H1 (cell line): Measurements from ENCODE around the gene EMX1. TPM values are rescaled to one million over a fixed set of nuclear protein-coding genes. Genes with fewer than 3 reads are reported as not detected.
A peak's percentile ranks its signal among the peaks of the same experiment; 100 is the strongest.

Experiments used
- CTCF ChIA-PET: fragments of 300-600 bp; sonication (Branson Sonifier 250); formaldehyde crosslinking; loops from one replicate; lab custom pipeline; 2021; ENCODE audit not compliant: partially characterized antibody; lab: Charles Lee
- POLR2A ChIA-PET: fragments of 300-600 bp; sonication (Branson Sonifier 250); formaldehyde crosslinking; loops from one replicate; lab custom pipeline; 2021; ENCODE audit warnings: inconsistent platforms; ENCODE audit not compliant: partially characterized antibody; lab: Charles Lee
- DNase-seq, 2 experiments: peaks; one replicate each; pipeline versions ENCODE4 v3.0.0 to v3.0.0-alpha.2; 2010 to 2022; ENCODE audit warnings: low spot score in 2 of 2, low read depth in 1 of 2, mixed read lengths in 1 of 2
- FAIRE-seq: peaks from 2 replicates; lab custom pipeline; 2011; peaks lifted over from hg19 to GRCh38; lab: Jason Lieb, UNC
- H2AFZ ChIP-seq: 2 replicates; pipeline ENCODE4 v1.8.1; 2012; ENCODE audit warnings: low read length, inconsistent platforms
- H2AK5ac ChIP-seq: 2 replicates; pipeline ENCODE4 v1.6.1; 2013; ENCODE audit warnings: low read depth, low read length
- H2BK120ac ChIP-seq: replicated peaks from 2 replicates; pipeline ENCODE3; 2013; ENCODE audit warnings: low read depth, low read length, inconsistent platforms
- H2BK12ac ChIP-seq: 2 replicates; pipeline ENCODE4 v1.6.1; 2013; ENCODE audit warnings: low read depth, low read length
- H2BK15ac ChIP-seq: 2 replicates; pipeline ENCODE4 v1.6.1; 2013; ENCODE audit warnings: low read length
- H2BK20ac ChIP-seq: 2 replicates; pipeline ENCODE4 v1.6.1; 2013; ENCODE audit warnings: low read length
- H2BK5ac ChIP-seq: 2 replicates; pipeline ENCODE4 v1.6.1; 2013; ENCODE audit warnings: low read depth, low read length
- H3K14ac ChIP-seq: 2 replicates; pipeline ENCODE4 v1.6.1; 2013; ENCODE audit warnings: inconsistent platforms; ENCODE audit not compliant: insufficient read length
- H3K18ac ChIP-seq: 2 replicates; pipeline ENCODE4 v1.6.1; 2013; ENCODE audit warnings: low read length; ENCODE audit errors: extremely low read depth
- H3K23ac ChIP-seq: 2 replicates; pipeline ENCODE4 v1.6.1; 2013; ENCODE audit warnings: inconsistent platforms; ENCODE audit not compliant: insufficient read length
- H3K23me2 ChIP-seq: 2 replicates; pipeline ENCODE4 v1.6.1; 2013; ENCODE audit warnings: low read depth, low read length
- H3K27ac ChIP-seq: 2 replicates; pipeline ENCODE4 v1.6.1; 2011; ENCODE audit warnings: low read depth, low read length, inconsistent platforms
- H3K27me3 ChIP-seq, 4 experiments: replicated peaks in 1 of 4; 1 replicate in 1 of 4; 2 replicates in 3 of 4; pipeline versions ENCODE4 v1.6.1 to v1.8.1; 2011 to 2013; ENCODE audit warnings: low read length in 3 of 4, mild to moderate bottlenecking in 3 of 4, inconsistent platforms in 2 of 4, mixed read lengths in 2 of 4, moderate library complexity in 1 of 4; ENCODE audit not compliant: control insufficient read depth in 3 of 4, insufficient read depth in 3 of 4; ENCODE audit errors: extremely low read depth in 1 of 4
- H3K36me3 ChIP-seq, 4 experiments: 2 replicates each; pipeline versions ENCODE4 v1.6.1 to v1.8.1; 2011 to 2013; ENCODE audit warnings: mild to moderate bottlenecking in 4 of 4, low read length in 3 of 4, moderate library complexity in 2 of 4, control low read depth in 1 of 4, inconsistent platforms in 1 of 4; ENCODE audit not compliant: insufficient read depth in 4 of 4, control insufficient read depth in 2 of 4
- H3K4ac ChIP-seq: replicated peaks from 2 replicates; pipeline ENCODE3; 2013; ENCODE audit warnings: low read length, low read depth, mixed read lengths, inconsistent platforms; ENCODE audit not compliant: insufficient read length
- H3K4me1 ChIP-seq, 4 experiments: replicated peaks in 1 of 4; 1 replicate in 1 of 4; 2 replicates in 3 of 4; pipeline versions ENCODE4 v1.6.1 to v1.8.1; 2011 to 2013; ENCODE audit warnings: low read length in 3 of 4, inconsistent platforms in 2 of 4, mixed read lengths in 1 of 4; ENCODE audit not compliant: insufficient read depth in 4 of 4, control insufficient read depth in 3 of 4
- H3K4me2 ChIP-seq, 2 experiments: 2 replicates each; pipeline versions ENCODE4 v1.6.1 to v1.8.1; 2011 to 2013; ENCODE audit warnings: low read depth in 2 of 2, low read length in 2 of 2, control low read depth in 1 of 2, inconsistent platforms in 1 of 2, mild to moderate bottlenecking in 1 of 2; ENCODE audit not compliant: insufficient read depth in 1 of 2
- H3K4me3 ChIP-seq, 4 experiments: fragments of 200-600, 300-600 bp in 1 of 4; sonication (generic), shearing (Covaris generic), sonication (Bioruptor Twin) in 1 of 4; 2 replicates each; pipeline versions ENCODE4 v1.5.1 to v1.8.1; 2011 to 2016; ENCODE audit warnings: low read length in 4 of 4, low read depth in 3 of 4, control low read depth in 2 of 4, inconsistent platforms in 2 of 4, mild to moderate bottlenecking in 2 of 4, mixed read lengths in 1 of 4, moderate library complexity in 1 of 4; ENCODE audit not compliant: insufficient read depth in 2 of 4; ENCODE audit errors: extremely low read depth in 1 of 4
- H3K56ac ChIP-seq: replicated peaks from 2 replicates; pipeline ENCODE3; 2013; ENCODE audit warnings: low read depth, mild to moderate bottlenecking, mixed read lengths, low read length, inconsistent platforms; ENCODE audit not compliant: insufficient read length
- H3K79me1 ChIP-seq: 2 replicates; pipeline ENCODE4 v1.6.1; 2013; ENCODE audit warnings: low read depth, low read length, control low read depth
- H3K79me2 ChIP-seq, 2 experiments: 2 replicates each; pipeline versions ENCODE4 v1.6.1 to v1.8.1; 2012 to 2013; ENCODE audit warnings: low read length in 2 of 2, mild to moderate bottlenecking in 2 of 2, inconsistent platforms in 1 of 2; ENCODE audit not compliant: insufficient read depth in 2 of 2, control insufficient read depth in 1 of 2
- H3K9ac ChIP-seq, 4 experiments: replicated peaks in 1 of 4; 1 replicate in 1 of 4; 2 replicates in 3 of 4; pipeline versions ENCODE4 v1.6.1 to v1.8.1; 2011 to 2013; ENCODE audit warnings: low read depth in 3 of 4, low read length in 3 of 4, control low read depth in 2 of 4, mild to moderate bottlenecking in 2 of 4, moderate library complexity in 2 of 4, inconsistent platforms in 1 of 4; ENCODE audit errors: extremely low read depth in 1 of 4
- H3K9me3 ChIP-seq, 2 experiments: 2 replicates each; pipeline versions ENCODE4 v1.6.1 to v1.8.1; 2012 to 2013; ENCODE audit warnings: mild to moderate bottlenecking in 2 of 2, moderate library complexity in 2 of 2, control low read depth in 1 of 2, inconsistent platforms in 1 of 2, low read depth in 1 of 2, low read length in 1 of 2, mixed read lengths in 1 of 2; ENCODE audit not compliant: insufficient read depth in 2 of 2
- H4K20me1 ChIP-seq, 2 experiments: replicated peaks in 1 of 2; 2 replicates each; pipeline versions ENCODE3 to v1.8.1; 2011 to 2013; ENCODE audit warnings: inconsistent platforms in 2 of 2, low read length in 2 of 2, mild to moderate bottlenecking in 1 of 2; ENCODE audit not compliant: insufficient read depth in 2 of 2, control insufficient read depth in 1 of 2
- H4K5ac ChIP-seq: 2 replicates; pipeline ENCODE4 v1.6.1; 2013; ENCODE audit warnings: low read length, low read depth, mixed read lengths, inconsistent platforms; ENCODE audit not compliant: insufficient read length
- H4K8ac ChIP-seq: 2 replicates; pipeline ENCODE4 v1.8.0; 2013; ENCODE audit warnings: mild to moderate bottlenecking, moderate library complexity, low read length, inconsistent platforms; ENCODE audit not compliant: insufficient read depth; ENCODE audit errors: extremely low read depth
- H4K91ac ChIP-seq: replicated peaks from 2 replicates; pipeline ENCODE3; 2013; ENCODE audit warnings: low read length, mixed read lengths, inconsistent platforms; ENCODE audit not compliant: insufficient read length
- ASH2L ChIP-seq: fragments of 200-600, 300-600 bp; sonication (generic); IDR thresholded peaks from one replicate; pipeline ENCODE4 v1.7.1; 2017; ENCODE audit warnings: low read length
- KDM4A ChIP-seq: IDR thresholded peaks from one replicate; pipeline ENCODE4 v1.7.1; 2012; ENCODE audit warnings: low read depth, mild to moderate bottlenecking, moderate library complexity, low read length, inconsistent platforms; ENCODE audit not compliant: severe bottlenecking
- WGBS, 2 experiments: shearing (Covaris generic) in 1 of 2; methylation state at CpG; one replicate each; pipeline versions ENCODE4 v1.1.6 to v1.1.7; 2013 to 2015; ENCODE audit warnings: low lambda C conversion rate in 2 of 2, mixed read lengths in 2 of 2, inconsistent platforms in 1 of 2, low coverage in 1 of 2, missing lambda C conversion rate in 1 of 2; ENCODE audit not compliant: insufficient replicate concordance in 2 of 2, insufficient coverage in 1 of 2, insufficient read length in 1 of 2; ENCODE audit errors: extremely low coverage in 1 of 2, missing lambda C conversion rate in 1 of 2; 5-methylcytosine and 5-hydroxymethylcytosine counted together
- polyA plus RNA-seq, 7 experiments: library from polyadenylated mRNA; depleted of rRNA in 3 of 7; stranded (reverse) in 5 of 7; unstranded in 2 of 7; fragments of >200 nt in 5 of 7; fragments of 200-250 nt in 2 of 7; gene quantifications; 1 replicate in 5 of 7; 2 replicates in 1 of 7; 4 replicates in 1 of 7; pipeline versions ENCODE4 v1.2.1 to v1.2.3, GENCODE V29; 2011 to 2013; ENCODE audit warnings: missing spikeins in 2 of 7, mixed read lengths in 2 of 7
- total RNA-seq: library from RNA; stranded (reverse); fragmentation: NEBNext Ultra II Directional; extraction: Animal tissue kit (Norgen Biotek cat#: 25700); gene quantifications from 2 replicates; pipeline ENCODE4 v1.2.1, GENCODE V29; 2021

EMX1 gene
- total and polyA plus RNA-seq, 2 of the 8 experiments (the other 6 are each of a cell fraction or from before 2014, with no cell fraction given): 2.4 to 4.9 TPM

- FAIRE-seq: no peak
- no peak for TF ChIP-seq ASH2L
- TF ChIP-seq KDM4A: peak; percentile 10
- CTCF ChIA-PET: interaction anchor here (1.2 to 25.6 kb wide), 17 partner anchors 10 to 226 kb away, joined by 3 to 490 read pairs (median 7); partner anchors contain the start of gene EMX1
Observed at GRCh38 chr2:72950558-72951255, 33.4 kb downstream of the EMX1 start.

More at GRCh38 chr2:72950558-72951255, 33.4 kb downstream of the EMX1 start:
- Histone ChIP-seq H2BK120ac (peak overlapping the region; percentile 99), H2BK12ac (peak overlapping the region; percentile 100), H3K4me2 (peak overlapping the region; percentile 31 to 53; a peak in 2 of 4 replicates), H3K18ac (peak overlapping the region; percentile 90), H3K4ac (peak overlapping the region; percentile 98), H3K79me2 (no peaks in the 10 kb centered on the region), H4K20me1 (no peaks in the 10 kb centered on the region), H3K27ac (peak overlapping the region; percentile 71), H2BK15ac (0 out of 2 replicates have a peak overlapping the region, but pooled peaks have one; percentile 61), H4K5ac (peak overlapping the region; percentile 45), H2AK5ac (peak overlapping the region; percentile 91), H3K9ac (no peak overlapping the region; a peak in 1 of 7 replicates), H3K23me2 (no peaks in the 10 kb centered on the region), H3K79me1 (no peaks in the 10 kb centered on the region; the same call in 1 of the 2 replicates), H3K9me3 (no peaks in the 10 kb centered on the region), H4K8ac (no peak overlapping the region; the same call in 1 of the 2 replicates), H3K23ac (no peak overlapping the region), H2BK5ac (peak overlapping the region; percentile 99; the same call in 1 of the 2 replicates), H3K4me3 (no peak overlapping the region), H3K4me1 (peaks cover 3 to 23% (median 17%) of the 10 kb centered on the region in 4 experiments), H3K56ac (peak overlapping the region; percentile 97), H2AFZ (no peak overlapping the region), H2BK20ac (peak overlapping the region; percentile 99), H4K91ac (peak overlapping the region; percentile 100), H3K27me3 (peaks cover 0 to 5% (median under 1%) of the 10 kb centered on the region in 4 experiments; a peak in 1 of 7 replicates), H3K14ac (peak overlapping the region; percentile 49), H3K36me3 (no peaks in the 10 kb centered on the region)
- DNase-seq: peak in 1 of 2 experiments; percentile 61
- WGBS, 2 experiments: 72% methylated on average over 9 of the region's 13 CpGs; no CpG with 5 or more reads in 1 of the 2 experiments
- POLR2A ChIA-PET: interaction anchor here (1.3 to 5.0 kb wide), 8 partner anchors 8 to 33 kb away, joined by 3 to 29 read pairs (median 11); partner anchors contain the start of gene EMX1
